Superior temporal gyrus (tissue), 1 donor: ENCODE results near the gene FAM13C.
"Not testable (repeated sequence)": the region's sequence is repeated elsewhere in the genome, so short reads cannot be mapped to it uniquely, and the experiment has no call there.

ENCODE experiments used
- DNase-seq: peaks from one replicate; pipeline ENCODE4 v3.0.0-alpha.2; 2016; ENCODE audit errors: extremely low spot score

The FAM13C gene

GRCh38 chr10:59276919-59277318 lies 85.4 kb downstream of the FAM13C start:
- no peak for DNase-seq

- no peak for DNase-seq
Observed at GRCh38 chr10:59276133-59276532, 86.2 kb downstream of the FAM13C start.

- no peak for DNase-seq
Observed at GRCh38 chr10:59273445-59273844, 88.9 kb downstream of the FAM13C start.

GRCh38 chr10:59272061-59272460 lies 90.3 kb downstream of the FAM13C start:
- no peak for DNase-seq

- no peak for DNase-seq
Observed at GRCh38 chr10:59271160-59271559, 91.2 kb downstream of the FAM13C start.

GRCh38 chr10:59270492-59270891 lies 91.9 kb downstream of the FAM13C start:
- DNase-seq: no peak

- no peak for DNase-seq
Observed at GRCh38 chr10:59269651-59270050, 92.7 kb downstream of the FAM13C start.

GRCh38 chr10:59268460-59268859 lies 93.9 kb downstream of the FAM13C start:
- DNase-seq: no peak

GRCh38 chr10:59266321-59266720 lies 96.0 kb downstream of the FAM13C start:
- no peak for DNase-seq

GRCh38 chr10:59265141-59265540 lies 97.2 kb downstream of the FAM13C start:
- no peak for DNase-seq

- no peak for DNase-seq
Observed at GRCh38 chr10:59258890-59259289, 103.5 kb downstream of the FAM13C start.

GRCh38 chr10:59257224-59257623 lies 105.1 kb downstream of the FAM13C start:
- no peak for DNase-seq

- DNase-seq: no peak
Observed at GRCh38 chr10:59255463-59255862, 106.9 kb downstream of the FAM13C start.

GRCh38 chr10:59252491-59252890 lies 109.9 kb downstream of the FAM13C start:
- no peak for DNase-seq

- no peak for DNase-seq
Observed at GRCh38 chr10:59245686-59246085, 116.7 kb downstream of the FAM13C start.

- no peak for DNase-seq
Observed at GRCh38 chr10:59244871-59245270, 117.5 kb downstream of the FAM13C start.

GRCh38 chr10:59243611-59244195 lies 118.6 kb downstream of the FAM13C start:
- DNase-seq: no peak

- DNase-seq: no peak
Observed at GRCh38 chr10:59242991-59243390, 119.4 kb downstream of the FAM13C start.

GRCh38 chr10:59242057-59242456 lies 120.3 kb downstream of the FAM13C start:
- DNase-seq: no peak

- DNase-seq: peak; percentile 90
Observed at GRCh38 chr10:59240582-59241183, 121.7 kb downstream of the FAM13C start.

- DNase-seq: not testable (repeated sequence)
Observed at GRCh38 chr10:59239108-59239507, 123.2 kb downstream of the FAM13C start.

- DNase-seq: no peak
Observed at GRCh38 chr10:59237775-59238174, 124.6 kb downstream of the FAM13C start.

- no peak for DNase-seq
Observed at GRCh38 chr10:59236064-59236697, 126.2 kb downstream of the FAM13C start.
